HepG2 (cell line): ENCODE results near the gene TRIM7.

Experiments
- ATM ChIP-seq: fragments of 450-650 bp; IDR thresholded peaks from 2 replicates; pipeline ENCODE4 v1.7.1; 2017; ENCODE audit warnings: mild to moderate bottlenecking, borderline replicate concordance
- KDM1A ChIP-seq: IDR thresholded peaks from 2 replicates; pipeline ENCODE4 v1.6.1; 2016; ENCODE audit warnings: missing compliant biosample characterization
- ZNF121 ChIP-seq: sonication (generic); formaldehyde crosslinking; IDR thresholded peaks from 2 replicates; pipeline ENCODE4 v1.5.0; 2020; ENCODE audit warnings: mild to moderate bottlenecking, missing genetic modification reagents
- ZNF329 ChIP-seq: sonication (generic); formaldehyde crosslinking; IDR thresholded peaks from 2 replicates; pipeline ENCODE4 v1.9.0; 2021; ENCODE audit warnings: low read depth, mild to moderate bottlenecking, missing genetic modification reagents
- TF ChIP-seq, protein P1 (sequence below): IDR thresholded peaks from 2 replicates; pipeline ENCODE4 v1.6.1; 2016; ENCODE audit warnings: low read depth, borderline replicate concordance
- TF ChIP-seq, protein P2 (sequence below): sonication (generic); formaldehyde crosslinking; IDR thresholded peaks from 2 replicates; pipeline ENCODE4 v1.4.0; 2020; ENCODE audit warnings: low read depth, missing genetic modification reagents
- TF ChIP-seq, protein P3 (sequence below): sonication (generic); formaldehyde crosslinking; IDR thresholded peaks from 2 replicates; pipeline ENCODE4 v1.5.0; 2020; ENCODE audit warnings: mild to moderate bottlenecking, missing genetic modification reagents, moderate library complexity

DNA sequence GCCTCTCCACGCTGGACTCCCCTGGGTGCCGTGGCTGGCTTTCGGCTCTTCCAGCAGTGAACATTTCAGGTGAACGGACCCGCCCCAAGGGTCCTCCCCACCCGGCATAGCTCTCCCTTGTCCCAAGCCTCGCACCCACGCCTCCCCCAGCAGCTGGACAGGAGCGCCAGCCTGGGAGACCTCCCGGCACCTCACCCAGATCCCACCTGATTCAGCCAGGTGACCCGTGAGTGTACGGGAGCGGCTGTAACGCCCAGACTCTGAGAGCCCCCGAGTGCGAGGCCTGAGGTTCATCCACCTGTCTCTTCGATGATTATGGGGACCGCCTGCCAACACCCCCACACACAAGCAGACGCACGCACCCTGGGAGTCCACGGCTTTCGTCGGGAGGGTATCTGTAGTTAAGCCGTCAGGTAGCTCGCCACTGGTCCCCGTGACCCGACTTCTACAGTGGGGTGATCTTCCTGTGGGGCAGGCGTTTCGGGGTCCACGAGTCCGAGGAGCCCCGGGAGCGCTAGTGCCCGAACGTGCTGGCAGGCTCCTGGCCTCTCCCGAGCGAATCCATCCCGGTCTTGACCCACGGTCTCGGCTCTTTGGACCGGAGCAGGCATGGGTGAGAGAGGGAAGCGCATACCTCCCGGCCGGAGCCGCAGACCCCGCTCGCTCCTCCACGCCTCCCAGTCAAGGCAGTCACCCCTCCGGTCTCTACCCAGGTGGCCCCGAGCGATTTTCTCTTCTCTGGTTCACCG, 14.9 kb downstream of the TRIM7 start:
- TF ChIP-seq ATM, result no peak
- TF ChIP-seq, protein P1, sequence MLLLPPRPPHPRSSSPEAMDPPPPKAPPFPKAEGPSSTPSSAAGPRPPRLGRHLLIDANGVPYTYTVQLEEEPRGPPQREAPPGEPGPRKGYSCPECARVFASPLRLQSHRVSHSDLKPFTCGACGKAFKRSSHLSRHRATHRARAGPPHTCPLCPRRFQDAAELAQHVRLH (CRISPR knock-in tag), result no peak
- TF ChIP-seq, protein P2, sequence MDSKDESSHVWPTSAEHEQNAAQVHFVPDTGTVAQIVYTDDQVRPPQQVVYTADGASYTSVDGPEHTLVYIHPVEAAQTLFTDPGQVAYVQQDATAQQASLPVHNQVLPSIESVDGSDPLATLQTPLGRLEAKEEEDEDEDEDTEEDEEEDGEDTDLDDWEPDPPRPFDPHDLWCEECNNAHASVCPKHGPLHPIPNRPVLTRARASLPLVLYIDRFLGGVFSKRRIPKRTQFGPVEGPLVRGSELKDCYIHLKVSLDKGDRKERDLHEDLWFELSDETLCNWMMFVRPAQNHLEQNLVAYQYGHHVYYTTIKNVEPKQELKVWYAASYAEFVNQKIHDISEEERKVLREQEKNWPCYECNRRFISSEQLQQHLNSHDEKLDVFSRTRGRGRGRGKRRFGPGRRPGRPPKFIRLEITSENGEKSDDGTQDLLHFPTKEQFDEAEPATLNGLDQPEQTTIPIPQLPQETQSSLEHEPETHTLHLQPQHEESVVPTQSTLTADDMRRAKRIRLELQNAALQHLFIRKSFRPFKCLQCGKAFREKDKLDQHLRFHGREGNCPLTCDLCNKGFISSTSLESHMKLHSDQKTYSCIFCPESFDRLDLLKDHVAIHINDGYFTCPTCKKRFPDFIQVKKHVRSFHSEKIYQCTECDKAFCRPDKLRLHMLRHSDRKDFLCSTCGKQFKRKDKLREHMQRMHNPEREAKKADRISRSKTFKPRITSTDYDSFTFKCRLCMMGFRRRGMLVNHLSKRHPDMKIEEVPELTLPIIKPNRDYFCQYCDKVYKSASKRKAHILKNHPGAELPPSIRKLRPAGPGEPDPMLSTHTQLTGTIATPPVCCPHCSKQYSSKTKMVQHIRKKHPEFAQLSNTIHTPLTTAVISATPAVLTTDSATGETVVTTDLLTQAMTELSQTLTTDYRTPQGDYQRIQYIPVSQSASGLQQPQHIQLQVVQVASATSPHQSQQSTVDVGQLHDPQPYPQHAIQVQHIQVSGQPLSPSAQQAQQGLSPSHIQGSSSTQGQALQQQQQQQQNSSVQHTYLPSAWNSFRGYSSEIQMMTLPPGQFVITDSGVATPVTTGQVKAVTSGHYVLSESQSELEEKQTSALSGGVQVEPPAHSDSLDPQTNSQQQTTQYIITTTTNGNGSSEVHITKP, result no peak
- TF ChIP-seq KDM1A, result no peak
- peak; percentile 54; the same call in 1 of the 2 replicates for TF ChIP-seq ZNF329 (CRISPR knock-in tag)
- TF ChIP-seq, protein P3, sequence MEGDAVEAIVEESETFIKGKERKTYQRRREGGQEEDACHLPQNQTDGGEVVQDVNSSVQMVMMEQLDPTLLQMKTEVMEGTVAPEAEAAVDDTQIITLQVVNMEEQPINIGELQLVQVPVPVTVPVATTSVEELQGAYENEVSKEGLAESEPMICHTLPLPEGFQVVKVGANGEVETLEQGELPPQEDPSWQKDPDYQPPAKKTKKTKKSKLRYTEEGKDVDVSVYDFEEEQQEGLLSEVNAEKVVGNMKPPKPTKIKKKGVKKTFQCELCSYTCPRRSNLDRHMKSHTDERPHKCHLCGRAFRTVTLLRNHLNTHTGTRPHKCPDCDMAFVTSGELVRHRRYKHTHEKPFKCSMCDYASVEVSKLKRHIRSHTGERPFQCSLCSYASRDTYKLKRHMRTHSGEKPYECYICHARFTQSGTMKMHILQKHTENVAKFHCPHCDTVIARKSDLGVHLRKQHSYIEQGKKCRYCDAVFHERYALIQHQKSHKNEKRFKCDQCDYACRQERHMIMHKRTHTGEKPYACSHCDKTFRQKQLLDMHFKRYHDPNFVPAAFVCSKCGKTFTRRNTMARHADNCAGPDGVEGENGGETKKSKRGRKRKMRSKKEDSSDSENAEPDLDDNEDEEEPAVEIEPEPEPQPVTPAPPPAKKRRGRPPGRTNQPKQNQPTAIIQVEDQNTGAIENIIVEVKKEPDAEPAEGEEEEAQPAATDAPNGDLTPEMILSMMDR (CRISPR knock-in tag), result no peak
- TF ChIP-seq ZNF121 (CRISPR knock-in tag), result no peak
